ENCODE data around the gene AHCYL2.

DNA sequence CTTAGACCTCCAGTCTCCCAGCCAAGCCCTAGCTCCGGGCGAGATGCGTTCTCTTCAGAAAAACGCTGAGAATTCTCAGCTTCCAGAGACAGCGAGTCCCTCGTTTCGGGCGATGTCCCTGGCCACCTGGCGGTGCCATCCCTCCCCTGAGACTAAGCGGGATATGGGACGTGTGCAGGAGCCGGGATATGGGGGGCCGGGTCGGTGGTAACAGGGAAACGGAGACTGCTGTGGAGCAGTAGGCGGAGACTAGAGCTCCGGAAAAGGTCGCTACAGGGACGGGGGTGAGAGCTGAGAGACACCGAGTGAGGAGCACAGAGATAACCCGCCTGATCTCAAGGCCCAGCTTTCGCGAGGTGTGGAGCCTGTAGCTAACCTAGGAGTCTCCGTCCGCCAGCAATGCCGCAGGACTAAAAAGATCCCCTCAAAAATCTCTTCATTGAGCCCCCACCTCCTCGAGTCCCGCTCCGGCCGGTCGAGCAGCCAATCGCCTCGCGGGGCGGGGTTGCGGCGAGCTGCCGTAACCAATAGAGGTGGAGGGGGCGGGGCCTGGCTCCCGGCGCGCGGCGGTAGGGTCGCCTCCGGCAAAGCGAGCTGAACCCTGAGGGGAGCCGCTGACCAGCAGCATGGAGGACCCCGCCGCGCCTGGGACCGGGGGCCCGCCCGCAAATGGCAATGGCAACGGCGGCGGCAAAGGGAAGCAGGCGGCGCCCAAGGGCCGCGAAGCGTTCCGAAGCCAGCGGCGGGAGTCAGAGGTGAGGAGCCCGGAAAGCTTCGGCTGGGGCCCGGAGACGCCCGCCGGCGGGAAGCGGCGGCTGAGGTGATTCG is 209.2 kb downstream of the AHCYL2 start, which contains the start of gene STRIP2:
- TF ChIP-seq, protein P1, sequence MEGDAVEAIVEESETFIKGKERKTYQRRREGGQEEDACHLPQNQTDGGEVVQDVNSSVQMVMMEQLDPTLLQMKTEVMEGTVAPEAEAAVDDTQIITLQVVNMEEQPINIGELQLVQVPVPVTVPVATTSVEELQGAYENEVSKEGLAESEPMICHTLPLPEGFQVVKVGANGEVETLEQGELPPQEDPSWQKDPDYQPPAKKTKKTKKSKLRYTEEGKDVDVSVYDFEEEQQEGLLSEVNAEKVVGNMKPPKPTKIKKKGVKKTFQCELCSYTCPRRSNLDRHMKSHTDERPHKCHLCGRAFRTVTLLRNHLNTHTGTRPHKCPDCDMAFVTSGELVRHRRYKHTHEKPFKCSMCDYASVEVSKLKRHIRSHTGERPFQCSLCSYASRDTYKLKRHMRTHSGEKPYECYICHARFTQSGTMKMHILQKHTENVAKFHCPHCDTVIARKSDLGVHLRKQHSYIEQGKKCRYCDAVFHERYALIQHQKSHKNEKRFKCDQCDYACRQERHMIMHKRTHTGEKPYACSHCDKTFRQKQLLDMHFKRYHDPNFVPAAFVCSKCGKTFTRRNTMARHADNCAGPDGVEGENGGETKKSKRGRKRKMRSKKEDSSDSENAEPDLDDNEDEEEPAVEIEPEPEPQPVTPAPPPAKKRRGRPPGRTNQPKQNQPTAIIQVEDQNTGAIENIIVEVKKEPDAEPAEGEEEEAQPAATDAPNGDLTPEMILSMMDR (IDR thresholded peaks at IDR 0.05) = no peak
- no peak for TF ChIP-seq EP300 (IDR thresholded peaks at IDR 0.05)
- TF ChIP-seq POLR2A (IDR thresholded peaks at IDR 0.05) = no peak
